ENCODE measurements around the gene DYNLT3. TPM values are rescaled to one million over a fixed set of nuclear protein-coding genes. Genes with fewer than 3 reads are reported as not detected.
A peak's percentile ranks its signal among the peaks of the same experiment; 100 is the strongest.

DYNLT3 gene
- total RNA-seq, 3 donors from 2014 or later (not counting 1 experiment from before 2014, with no cell fraction given), result 18.1 to 25.0 (median 18.4) TPM

- Mint-ChIP-seq H3K4me3 (no peak overlapping the region), H3K27me3 (ENCODE audit: low read depth in 2 of 2) (peaks cover 3 to 18% of the 10 kb centered on the region in 2 donors), H3K36me3 (no peaks in the 10 kb centered on the region), H3K27ac (no peak overlapping the region), H3K4me1 (peaks cover 11 to 14% of the 10 kb centered on the region in 2 donors), H3K9me3 (no peaks in the 10 kb centered on the region)
- WGBS (ENCODE audit: insufficient coverage), result no CpG with 5 or more reads among the region's 1 CpG
- TF ChIP-seq CTCF (IDR thresholded peaks at IDR 0.05), result no peak
- Histone ChIP-seq H3K4me3 (ENCODE audit: low read length) (no peak overlapping the region), H3K27me3 (ENCODE audit: control insufficient read depth, insufficient read depth, low read length) (no peaks in the 10 kb centered on the region), H3K4me1 (ENCODE audit: control insufficient read depth, insufficient read depth, low read length) (peaks cover 8% of the 10 kb centered on the region), H3K9me3 (ENCODE audit: control insufficient read depth, insufficient read depth, low read length) (no peaks in the 10 kb centered on the region), H3K27ac (ENCODE audit: low read length) (no peak overlapping the region), H3K36me3 (ENCODE audit: control insufficient read depth, insufficient read depth, low read length) (no peaks in the 10 kb centered on the region)
- DNase-seq (no peak), ATAC-seq (no peak)
- intact Hi-C loops (cut with micrococcal nuclease), result loop anchor here (10.0 kb wide), 1 partner anchor 316 kb away; no protein-coding TSS in a partner anchor
These were observed 26.7 kb downstream of the DYNLT3 start for GRCh38 chrX:37820646-37821045.

GRCh38 chrX:37818031-37818430 is 29.3 kb downstream of the DYNLT3 start:
- DNase-seq (no peak), ATAC-seq (no peak)
- H3K9me3 ChIP-seq (ENCODE audit: control insufficient read depth, insufficient read depth, low read length), result no peaks in the 10 kb centered on the region
- Mint-ChIP-seq H3K9me3 (no peaks in the 10 kb centered on the region), H3K4me1 (no peaks in the 10 kb centered on the region), H3K27ac (no peak overlapping the region), H3K36me3 (no peaks in the 10 kb centered on the region), H3K4me3 (no peak overlapping the region), H3K27me3 (ENCODE audit: low read depth in 2 of 2) (peaks cover 3 to 18% of the 10 kb centered on the region in 2 donors)
- intact Hi-C loops (cut with micrococcal nuclease), result no loop called here
- no peaks in the 10 kb centered on the region for H3K36me3 ChIP-seq (ENCODE audit: control insufficient read depth, insufficient read depth, low read length)
- no peak overlapping the region for H3K4me3 ChIP-seq (ENCODE audit: low read length)
- H3K4me1 ChIP-seq (ENCODE audit: control insufficient read depth, insufficient read depth, low read length), result no peaks in the 10 kb centered on the region
- TF ChIP-seq CTCF (IDR thresholded peaks at IDR 0.05), result no peak
- H3K27me3 ChIP-seq (ENCODE audit: control insufficient read depth, insufficient read depth, low read length), result no peaks in the 10 kb centered on the region
- no CpG with 5 or more reads among the region's 2 CpGs for WGBS (ENCODE audit: insufficient coverage)
- H3K27ac ChIP-seq (ENCODE audit: low read length), result peak overlapping the region; percentile 60

- H3K9me3 Mint-ChIP-seq, result no peaks in the 10 kb centered on the region
- ATAC-seq (no peak), DNase-seq (no peak)
- no peak overlapping the region for H3K27ac Mint-ChIP-seq
- no peak overlapping the region for H3K4me3 Mint-ChIP-seq
- no peaks in the 10 kb centered on the region for H3K36me3 Mint-ChIP-seq
- H3K27me3 Mint-ChIP-seq (ENCODE audit: low read depth in 2 of 2), result peaks cover 3 to 18% of the 10 kb centered on the region in 2 donors
- H3K4me1 ChIP-seq (ENCODE audit: control insufficient read depth, insufficient read depth, low read length), result no peaks in the 10 kb centered on the region
- 63% methylated on average over 1 of the region's 3 CpGs for WGBS (ENCODE audit: insufficient coverage)
- H3K27ac ChIP-seq (ENCODE audit: low read length), result peak overlapping the region; percentile 25
- intact Hi-C loops (cut with micrococcal nuclease), result no loop called here
- H3K27me3 ChIP-seq (ENCODE audit: control insufficient read depth, insufficient read depth, low read length), result no peaks in the 10 kb centered on the region
- H3K9me3 ChIP-seq (ENCODE audit: control insufficient read depth, insufficient read depth, low read length), result no peaks in the 10 kb centered on the region
- H3K4me1 Mint-ChIP-seq, result no peaks in the 10 kb centered on the region
- TF ChIP-seq CTCF (IDR thresholded peaks at IDR 0.05), result no peak
- no peak overlapping the region for H3K4me3 ChIP-seq (ENCODE audit: low read length)
- H3K36me3 ChIP-seq (ENCODE audit: control insufficient read depth, insufficient read depth, low read length), result no peaks in the 10 kb centered on the region
These were observed 29.8 kb downstream of the DYNLT3 start for GRCh38 chrX:37817579-37817978.

GRCh38 chrX:37817176-37817575 is 30.2 kb downstream of the DYNLT3 start:
- no peaks in the 10 kb centered on the region for H3K9me3 ChIP-seq (ENCODE audit: control insufficient read depth, insufficient read depth, low read length)
- Mint-ChIP-seq H3K4me1 (no peaks in the 10 kb centered on the region), H3K27ac (no peak overlapping the region), H3K9me3 (no peaks in the 10 kb centered on the region), H3K4me3 (no peak overlapping the region), H3K36me3 (no peaks in the 10 kb centered on the region), H3K27me3 (ENCODE audit: low read depth in 2 of 2) (peaks cover 3 to 21% of the 10 kb centered on the region in 2 donors)
- TF ChIP-seq CTCF (IDR thresholded peaks at IDR 0.05), result no peak
- ATAC-seq, result no peak
- H3K36me3 ChIP-seq (ENCODE audit: control insufficient read depth, insufficient read depth, low read length), result no peaks in the 10 kb centered on the region
- no peaks in the 10 kb centered on the region for H3K4me1 ChIP-seq (ENCODE audit: control insufficient read depth, insufficient read depth, low read length)
- no peak overlapping the region for H3K4me3 ChIP-seq (ENCODE audit: low read length)
- no peak for DNase-seq
- intact Hi-C loops (cut with micrococcal nuclease), result no loop called here
- 62% methylated on average over 2 of the region's 2 CpGs for WGBS (ENCODE audit: insufficient coverage)
- H3K27me3 ChIP-seq (ENCODE audit: control insufficient read depth, insufficient read depth, low read length), result no peaks in the 10 kb centered on the region
- peak overlapping the region; percentile 25 for H3K27ac ChIP-seq (ENCODE audit: low read length)

Measured in natural killer cell (primary cell).